HPDE6-E6E7 (cell line): ENCODE data around the gene NEDD4L.
"Not testable (repeated sequence)": the region's sequence is repeated elsewhere in the genome, so short reads cannot be mapped to it uniquely, and the experiment has no call there.

ENCODE experiments used
- DNase-seq: peaks from one replicate; pipeline ENCODE4 v3.0.0; 2011; ENCODE audit warnings: missing footprints; ENCODE audit errors: extremely low spot score

NEDD4L gene

DNA sequence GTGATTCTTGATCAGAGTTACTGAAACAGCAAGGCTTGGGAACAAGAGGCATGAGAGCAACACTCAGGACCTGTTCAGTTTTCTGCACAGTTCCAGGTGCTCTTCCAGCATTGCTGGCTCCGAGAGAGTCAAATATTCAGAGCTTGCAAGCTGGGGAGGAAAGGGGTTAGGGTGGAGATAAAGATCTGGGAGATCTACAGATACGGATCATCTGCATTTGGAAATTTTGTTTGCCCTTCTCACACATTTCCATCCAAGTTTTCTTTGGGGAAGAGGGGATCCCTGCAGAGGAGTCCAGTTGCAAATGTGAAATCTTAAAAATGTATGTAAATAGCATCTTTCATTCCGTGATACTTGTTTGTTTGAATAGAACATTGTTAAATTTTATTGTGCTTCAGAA lies 108.2 kb downstream of the NEDD4L start:
- no peak for DNase-seq

DNA sequence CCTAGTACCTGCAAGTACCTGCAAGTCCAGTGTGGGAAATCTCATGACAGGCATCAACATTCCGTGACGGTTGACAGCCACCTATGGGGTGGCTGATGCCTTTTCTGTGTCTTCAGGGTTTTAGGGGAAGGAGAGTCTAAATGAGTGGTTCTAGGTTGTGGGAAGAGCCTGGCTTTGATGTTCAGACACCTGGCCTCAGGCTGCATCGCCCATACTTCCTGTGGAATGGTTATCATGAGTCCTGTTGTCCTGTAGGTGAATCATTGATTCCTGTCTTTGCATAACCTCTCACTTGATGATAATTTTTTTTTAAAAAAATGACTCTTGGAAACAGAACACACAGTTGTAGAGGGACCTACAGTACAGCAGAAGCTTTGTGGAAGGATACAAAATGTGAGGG lies 108.9 kb downstream of the NEDD4L start:
- no peak for DNase-seq

- DNase-seq: no peak
Measured at GRCh38 chr18:58156516-58156915, 112.5 kb downstream of the NEDD4L start.

DNA sequence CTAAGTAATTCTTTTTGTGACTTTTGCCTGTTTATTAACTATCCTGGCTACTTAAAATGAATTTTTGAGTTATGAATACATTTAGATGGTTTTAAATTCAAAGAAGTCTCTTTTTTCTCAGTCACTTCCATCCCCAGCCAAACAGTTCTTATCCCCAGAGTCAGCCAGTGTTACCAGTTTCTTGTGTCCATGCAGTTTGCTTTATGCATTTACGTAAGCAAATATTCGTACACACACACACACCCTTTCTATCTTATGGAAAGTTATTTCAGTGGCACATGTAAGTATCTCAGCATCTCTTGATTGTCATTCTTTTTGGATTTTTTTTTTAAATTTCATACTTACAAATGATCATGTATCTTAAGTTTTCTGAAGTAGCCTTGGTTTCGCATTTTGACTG lies 113.2 kb downstream of the NEDD4L start:
- no peak for DNase-seq

DNA sequence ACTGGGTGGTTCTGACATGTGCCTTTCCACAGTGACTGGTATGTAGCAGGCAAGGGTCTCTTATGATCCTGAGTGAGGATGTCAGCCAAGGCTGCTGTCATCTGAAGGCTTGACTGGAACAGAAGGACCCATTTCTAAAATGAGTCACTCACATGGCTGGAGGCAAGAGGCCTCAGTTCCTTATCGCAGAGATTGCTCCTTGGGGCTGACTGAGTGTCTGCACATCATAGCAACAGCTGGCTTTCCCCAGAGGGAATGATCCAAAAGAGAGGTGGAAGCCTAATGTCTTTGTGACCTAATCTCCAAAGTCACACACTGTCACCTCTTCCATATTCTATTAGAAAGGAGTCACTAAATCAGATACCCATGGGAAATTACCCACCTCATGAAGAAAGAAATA lies 114.0 kb downstream of the NEDD4L start:
- DNase-seq: no peak

DNA sequence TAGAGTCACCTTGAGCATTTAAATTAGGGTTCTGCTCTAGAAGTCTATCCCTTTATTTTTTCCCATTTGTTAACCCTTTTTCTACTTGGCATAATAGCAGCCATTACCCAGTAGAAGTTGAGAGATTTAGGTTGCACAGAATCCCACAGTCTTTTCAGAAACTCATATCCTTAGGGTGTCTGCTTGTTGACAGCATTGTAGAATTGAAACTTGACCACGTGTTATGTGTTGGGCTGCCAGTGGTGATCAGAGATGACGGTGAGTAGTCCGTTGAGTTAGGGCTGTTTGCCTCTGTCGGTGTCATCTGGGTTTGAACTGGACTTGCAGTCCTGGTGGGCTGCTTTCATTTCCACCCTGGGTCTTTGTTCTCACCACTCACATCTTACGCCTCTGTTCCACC lies 114.4 kb downstream of the NEDD4L start:
- DNase-seq: no peak

DNA sequence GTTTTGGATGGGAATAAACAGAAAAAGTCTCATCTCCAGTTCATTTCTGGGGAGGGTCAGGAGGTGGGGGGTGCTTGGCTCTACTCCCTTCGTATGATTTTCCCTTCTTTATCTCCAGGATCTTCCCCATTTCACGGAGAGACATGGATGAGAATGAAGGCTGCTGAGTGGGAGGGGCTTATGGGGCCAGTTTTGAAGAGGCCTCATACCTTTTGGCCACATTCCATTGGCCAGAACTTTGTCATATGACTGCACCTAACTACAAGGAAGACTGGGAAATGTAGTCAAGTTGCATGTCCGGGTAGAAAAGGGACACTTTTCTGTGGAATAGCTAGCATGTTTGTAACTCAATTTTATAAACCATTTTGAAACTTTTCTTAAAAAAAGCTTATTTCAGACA lies 117.6 kb downstream of the NEDD4L start:
- DNase-seq: peak; percentile 33

GRCh38 chr18:58162127-58162526 lies 118.1 kb downstream of the NEDD4L start:
- no peak for DNase-seq

GRCh38 chr18:58163004-58163590 lies 119.1 kb downstream of the NEDD4L start:
- no peak for DNase-seq

GRCh38 chr18:58166278-58166844 lies 122.3 kb downstream of the NEDD4L start:
- DNase-seq: no peak

- no peak for DNase-seq
Measured at GRCh38 chr18:58167073-58167472, 123.0 kb downstream of the NEDD4L start.

- no peak for DNase-seq
Measured at GRCh38 chr18:58168221-58168620, 124.2 kb downstream of the NEDD4L start.

GRCh38 chr18:58168993-58169392 lies 125.0 kb downstream of the NEDD4L start:
- no peak for DNase-seq

GRCh38 chr18:58169472-58169871 lies 125.4 kb downstream of the NEDD4L start:
- DNase-seq: no peak

GRCh38 chr18:58170036-58170435 lies 126.0 kb downstream of the NEDD4L start:
- DNase-seq: not testable (repeated sequence)

DNA sequence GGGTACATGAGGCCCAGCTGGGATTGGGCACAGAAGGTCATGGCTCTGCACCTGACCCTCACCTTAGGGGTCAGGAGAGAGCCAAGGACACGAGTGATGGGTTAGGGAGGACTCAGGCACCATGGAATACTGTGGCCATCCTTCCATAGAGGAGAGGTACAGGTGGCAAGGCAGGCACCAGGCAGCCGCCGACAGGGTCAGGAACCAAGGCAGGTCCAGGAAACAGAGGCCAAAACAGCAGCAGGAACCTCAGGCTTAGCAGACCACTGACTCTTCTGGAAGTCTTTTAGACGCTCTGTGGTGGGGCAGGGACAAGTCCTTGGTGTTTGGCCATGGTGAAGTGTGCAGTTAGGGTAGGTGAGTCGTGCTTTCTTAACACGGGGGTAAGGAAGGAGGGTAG lies 128.0 kb downstream of the NEDD4L start:
- DNase-seq: no peak

- DNase-seq: no peak
Measured at GRCh38 chr18:58174285-58174684, 130.3 kb downstream of the NEDD4L start.

DNA sequence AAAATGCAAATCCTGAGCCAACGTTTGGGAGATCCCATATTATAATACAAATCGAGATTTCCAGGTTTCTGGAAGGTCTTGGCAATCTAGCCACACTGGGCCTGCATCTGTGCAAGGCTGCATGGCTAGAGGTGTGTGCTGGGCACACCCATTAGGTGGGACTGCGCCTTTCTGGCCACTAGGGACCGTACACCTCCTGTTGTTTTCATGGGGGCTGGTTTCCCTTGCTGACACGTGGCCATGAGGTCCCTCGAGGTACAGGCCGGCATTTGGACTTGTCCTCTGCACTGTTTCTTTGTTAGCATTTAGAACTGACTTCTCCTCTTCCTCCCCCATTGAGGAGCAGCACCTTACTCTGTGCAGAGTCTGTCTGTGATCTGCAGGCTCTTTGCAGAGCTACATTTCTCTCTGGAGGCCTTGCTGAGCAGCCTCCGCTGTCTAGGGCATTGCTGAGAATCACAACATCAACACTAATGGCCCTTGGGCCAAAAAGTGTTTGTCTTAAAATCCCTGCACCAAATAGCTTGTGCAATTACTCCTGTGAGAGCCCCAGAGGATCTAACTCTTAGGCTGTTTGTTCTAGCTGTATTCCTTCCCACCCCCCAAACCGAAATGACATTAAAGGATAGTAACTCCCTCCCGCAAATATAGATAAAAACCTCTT lies 131.2 kb downstream of the NEDD4L start:
- no peak for DNase-seq

DNA sequence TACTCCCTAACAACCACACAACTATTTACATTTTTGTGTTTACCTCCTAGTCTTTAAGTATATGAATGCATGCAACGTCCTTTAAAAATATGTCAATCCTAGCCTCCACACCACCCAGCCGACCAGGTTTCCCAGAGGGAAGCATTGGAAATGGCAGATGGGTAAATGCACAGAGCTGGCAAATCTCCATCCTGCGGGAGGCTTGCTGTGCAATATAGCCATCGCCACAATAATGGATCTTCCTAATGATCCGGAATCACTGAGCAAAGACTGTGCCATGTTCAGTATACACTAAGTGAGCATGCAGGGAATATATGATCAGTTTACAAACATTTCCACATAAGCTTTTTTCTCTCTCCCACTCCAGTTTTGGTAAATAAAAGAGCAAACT lies 131.8 kb downstream of the NEDD4L start:
- DNase-seq: no peak

- peak; percentile 53 for DNase-seq
Measured at GRCh38 chr18:58177004-58177717, 133.1 kb downstream of the NEDD4L start.

- no peak for DNase-seq
Measured at GRCh38 chr18:58177896-58178470, 134.0 kb downstream of the NEDD4L start.

DNA sequence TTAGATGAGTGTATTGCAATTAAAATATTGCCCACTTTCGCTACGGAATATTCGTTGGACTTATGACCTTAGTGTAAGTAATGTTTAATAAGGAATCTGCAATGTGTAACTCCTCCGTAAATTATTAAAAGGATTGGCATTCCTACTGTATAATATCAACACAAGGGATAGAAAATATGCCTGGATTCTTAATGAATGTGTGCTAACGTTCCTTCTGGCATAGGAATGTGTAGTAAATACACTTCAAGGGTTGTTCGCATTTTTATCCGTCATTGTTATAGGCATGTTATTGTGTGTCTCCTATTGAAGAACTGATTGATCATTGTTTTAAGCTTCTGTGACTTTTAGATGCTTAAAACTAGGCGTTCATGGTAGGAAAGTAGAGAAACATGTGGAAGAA lies 134.5 kb downstream of the NEDD4L start:
- DNase-seq: no peak

DNA sequence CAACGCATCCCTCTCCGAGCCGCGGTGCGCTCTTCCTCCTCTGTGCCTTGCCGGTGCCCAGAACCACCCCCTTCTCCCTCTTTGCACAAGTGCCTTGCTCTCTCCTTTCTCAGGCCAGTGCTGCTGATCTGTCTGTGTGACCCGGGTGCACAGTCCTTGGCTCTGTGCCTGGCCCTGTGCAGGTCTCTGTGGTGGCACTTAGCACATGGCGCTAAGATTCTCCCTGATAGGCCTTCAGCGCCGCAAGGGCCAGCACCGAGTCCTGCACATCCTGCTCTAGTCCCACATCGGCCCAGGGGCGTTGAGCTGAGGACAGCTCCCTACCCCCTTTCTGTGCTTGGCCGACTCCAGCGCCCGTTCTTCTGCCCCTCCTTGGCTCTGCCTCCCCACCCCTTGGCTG lies 136.1 kb downstream of the NEDD4L start:
- DNase-seq: no peak
